ENCODE measurements around the gene NFKBIA.

Gene NFKBIA

GRCh38 chr14:35390577-35391387 lies 13.8 kb downstream of the NFKBIA start:
- peak overlapping the region in 3 of 11 experiments; percentile 31 to 79 (median 67); a peak in 6 of 22 replicates for H3K4me2 ChIP-seq
- peaks cover 4 to 19% (median 9%) of the 10 kb centered on the region in 10 experiments for H3K4me1 ChIP-seq
- no peak overlapping the region for H3K4me3 ChIP-seq
- H3K27me3 ChIP-seq, result no peaks in the 10 kb centered on the region
- H3K9ac ChIP-seq, result peak overlapping the region in 1 of 11 experiments; percentile 42; a peak in 1 of 22 replicates
- H3K27ac ChIP-seq, result no peak overlapping the region
- no peaks in the 10 kb centered on the region for H3K36me3 ChIP-seq
- no peaks in the 10 kb centered on the region for H4K20me1 ChIP-seq
- no peak for TF ChIP-seq Cebpa-rat (IDR thresholded peaks at IDR 0.05)
- H3K9me3 ChIP-seq (replicated peaks in 1 of 11), result peaks cover 0 to 4% (median 0%) of the 10 kb centered on the region in 11 experiments; a peak in 1 of 22 replicates

- H4K20me1 ChIP-seq, result no peaks in the 10 kb centered on the region
- no peak overlapping the region for H3K9ac ChIP-seq
- no peaks in the 10 kb centered on the region for H3K27me3 ChIP-seq
- H3K36me3 ChIP-seq, result no peaks in the 10 kb centered on the region
- H3K4me3 ChIP-seq, result no peak overlapping the region
- H3K4me1 ChIP-seq, result peaks cover 19 to 34% (median 23%) of the 10 kb centered on the region in 10 experiments
- no peak overlapping the region for H3K27ac ChIP-seq
- peaks cover 0 to 4% (median 0%) of the 10 kb centered on the region in 11 experiments; a peak in 1 of 22 replicates for H3K9me3 ChIP-seq (replicated peaks in 1 of 11)
- TF ChIP-seq Cebpa-rat (IDR thresholded peaks at IDR 0.05), result no peak
- no peak overlapping the region for H3K4me2 ChIP-seq
Observed at GRCh38 chr14:35389315-35389667, 15.3 kb downstream of the NFKBIA start.

GRCh38 chr14:35388656-35389314 lies 15.8 kb downstream of the NFKBIA start:
- Histone ChIP-seq H3K36me3 (no peaks in the 10 kb centered on the region), H3K9me3 (replicated peaks in 1 of 11) (peaks cover 0 to 4% (median 0%) of the 10 kb centered on the region in 11 experiments; a peak in 1 of 22 replicates), H3K9ac (no peak overlapping the region), H3K4me1 (peaks cover 21 to 38% (median 28%) of the 10 kb centered on the region in 10 experiments), H3K4me2 (no peak overlapping the region), H3K4me3 (no peak overlapping the region), H3K27me3 (no peaks in the 10 kb centered on the region), H4K20me1 (no peaks in the 10 kb centered on the region), H3K27ac (no peak overlapping the region)
- TF ChIP-seq Cebpa-rat (IDR thresholded peaks at IDR 0.05), result no peak; a peak in 1 of 22 replicates

- TF ChIP-seq Cebpa-rat (IDR thresholded peaks at IDR 0.05), result no peak
- no peaks in the 10 kb centered on the region for H4K20me1 ChIP-seq
- no peaks in the 10 kb centered on the region for H3K36me3 ChIP-seq
- peaks cover 21 to 38% (median 28%) of the 10 kb centered on the region in 10 experiments for H3K4me1 ChIP-seq
- no peak overlapping the region for H3K4me2 ChIP-seq
- H3K9ac ChIP-seq, result no peak overlapping the region
- no peak overlapping the region for H3K27ac ChIP-seq
- H3K4me3 ChIP-seq, result no peak overlapping the region
- peaks cover 0 to 4% (median 0%) of the 10 kb centered on the region in 11 experiments; a peak in 1 of 22 replicates for H3K9me3 ChIP-seq (replicated peaks in 1 of 11)
- no peaks in the 10 kb centered on the region for H3K27me3 ChIP-seq
Observed at GRCh38 chr14:35387713-35388579, 16.6 kb downstream of the NFKBIA start.

- H3K27ac ChIP-seq, result no peak overlapping the region
- no peak overlapping the region for H3K4me2 ChIP-seq
- H3K4me3 ChIP-seq, result no peak overlapping the region
- peaks cover 21 to 38% (median 28%) of the 10 kb centered on the region in 10 experiments for H3K4me1 ChIP-seq
- H3K27me3 ChIP-seq, result no peaks in the 10 kb centered on the region
- no peaks in the 10 kb centered on the region for H3K36me3 ChIP-seq
- H4K20me1 ChIP-seq, result no peaks in the 10 kb centered on the region
- H3K9me3 ChIP-seq (replicated peaks in 1 of 11), result peaks cover 0 to 4% (median 0%) of the 10 kb centered on the region in 11 experiments; a peak in 1 of 22 replicates
- TF ChIP-seq Cebpa-rat (IDR thresholded peaks at IDR 0.05), result no peak
- no peak overlapping the region for H3K9ac ChIP-seq
Observed at GRCh38 chr14:35387219-35387618, 17.3 kb downstream of the NFKBIA start.

GRCh38 chr14:35386673-35387125 lies 17.9 kb downstream of the NFKBIA start:
- Histone ChIP-seq H3K9ac (no peak overlapping the region), H3K27me3 (no peaks in the 10 kb centered on the region), H3K36me3 (no peaks in the 10 kb centered on the region), H3K4me2 (peak overlapping the region in 1 of 11 experiments; percentile 63; a peak in 1 of 22 replicates), H3K27ac (no peak overlapping the region), H4K20me1 (no peaks in the 10 kb centered on the region), H3K4me3 (no peak overlapping the region), H3K4me1 (peaks cover 21 to 36% (median 28%) of the 10 kb centered on the region in 10 experiments), H3K9me3 (replicated peaks in 1 of 11) (peaks cover 0 to 4% (median 0%) of the 10 kb centered on the region in 11 experiments; a peak in 1 of 22 replicates)
- TF ChIP-seq Cebpa-rat (IDR thresholded peaks at IDR 0.05), result no peak

GRCh38 chr14:35385042-35385839 lies 19.3 kb downstream of the NFKBIA start:
- Histone ChIP-seq H4K20me1 (no peaks in the 10 kb centered on the region), H3K9ac (peak overlapping the region in 8 of 11 experiments; percentile 6 to 62 (median 48); a peak in 10 of 22 replicates), H3K4me2 (peak overlapping the region; percentile 41 to 79 (median 63)), H3K36me3 (no peaks in the 10 kb centered on the region), H3K27me3 (no peaks in the 10 kb centered on the region), H3K4me3 (no peak overlapping the region), H3K4me1 (peaks cover 21 to 28% (median 25%) of the 10 kb centered on the region in 10 experiments), H3K27ac (peak overlapping the region in 9 of 11 experiments; percentile 8 to 66 (median 51); a peak in 15 of 22 replicates), H3K9me3 (replicated peaks in 1 of 11) (peaks cover 0 to 4% (median 0%) of the 10 kb centered on the region in 11 experiments; a peak in 1 of 22 replicates)
- no peak for TF ChIP-seq Cebpa-rat (IDR thresholded peaks at IDR 0.05)
